Stimulated activated naive CD8-positive, alpha-beta T cell treated with anti-CD3 and anti-CD28 coated beads, Interleukin-15, Interleukin-2, amounts not matched to agents 100 ng/mL and 50 ng/mL, for 24 hours (primary cell): ENCODE results near the gene LAT.
A peak's percentile ranks its signal among the peaks of the same experiment; 100 is the strongest.

ENCODE experiments used
- H3K27ac Mint-ChIP-seq: one replicate; pipeline ENCODE4 v1.8.0; 2021; ENCODE audit warnings: mild to moderate bottlenecking, mixed read lengths
- H3K27me3 Mint-ChIP-seq: one replicate; pipeline ENCODE4 v1.8.0; 2021; ENCODE audit warnings: mixed read lengths
- H3K36me3 Mint-ChIP-seq: one replicate; pipeline ENCODE4 v1.8.0; 2021; ENCODE audit warnings: low read depth, mixed read lengths
- H3K4me1 Mint-ChIP-seq: one replicate; pipeline ENCODE4 v1.8.0; 2021; ENCODE audit warnings: low read depth, mixed read lengths
- H3K4me3 Mint-ChIP-seq: one replicate; pipeline ENCODE4 v1.8.0; 2021; ENCODE audit warnings: mild to moderate bottlenecking, mixed read lengths
- H3K9me3 Mint-ChIP-seq: one replicate; pipeline ENCODE4 v1.8.0; 2021; ENCODE audit warnings: mixed read lengths

The LAT gene

DNA sequence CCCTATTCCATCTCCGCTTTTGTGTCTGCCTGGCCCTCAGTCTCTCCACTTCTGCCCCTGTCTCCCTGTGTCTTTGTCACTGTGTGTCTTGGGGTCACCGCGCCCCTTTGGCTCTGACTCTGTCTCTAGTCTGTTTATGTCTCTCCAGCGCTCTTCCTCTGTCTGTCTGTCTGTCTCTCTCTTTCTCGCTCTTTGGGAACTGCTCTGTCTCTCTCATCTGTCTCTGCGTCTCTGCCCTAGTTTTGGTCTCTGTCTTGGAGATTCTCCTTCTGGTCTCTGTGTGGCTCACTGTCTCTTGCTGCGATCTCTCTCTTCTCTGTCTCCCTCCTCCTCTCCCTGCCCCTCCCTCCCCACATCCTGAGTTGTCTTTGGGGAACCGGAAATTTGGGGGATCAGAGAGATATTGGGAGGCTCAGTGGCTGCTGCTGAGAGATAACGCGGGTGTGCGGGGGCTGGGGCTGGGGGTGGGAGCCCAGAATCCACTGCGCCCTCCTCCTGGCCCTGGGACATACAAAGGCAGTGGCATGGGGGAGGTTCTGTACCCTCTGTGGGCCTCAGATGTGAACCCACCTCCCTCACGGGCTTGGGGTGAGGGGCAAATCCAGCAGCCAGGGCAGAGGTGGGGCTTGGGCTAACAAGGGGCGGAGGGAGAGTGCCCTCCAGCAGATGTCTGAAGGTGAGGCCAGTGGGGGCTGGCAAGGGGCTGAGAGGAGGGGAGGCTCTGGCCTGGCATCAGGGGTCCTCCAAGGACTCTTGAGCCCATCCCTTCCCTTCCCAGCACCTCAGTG is 24.4 kb downstream of the LAT start:
- H3K4me3 Mint-ChIP-seq = peak overlapping the region; percentile 74
- peak overlapping the region; percentile 98 for H3K27ac Mint-ChIP-seq
- no peaks in the 10 kb centered on the region for H3K27me3 Mint-ChIP-seq
- H3K9me3 Mint-ChIP-seq = no peaks in the 10 kb centered on the region
- H3K4me1 Mint-ChIP-seq = peaks cover 77% of the 10 kb centered on the region
- H3K36me3 Mint-ChIP-seq = no peaks in the 10 kb centered on the region

DNA sequence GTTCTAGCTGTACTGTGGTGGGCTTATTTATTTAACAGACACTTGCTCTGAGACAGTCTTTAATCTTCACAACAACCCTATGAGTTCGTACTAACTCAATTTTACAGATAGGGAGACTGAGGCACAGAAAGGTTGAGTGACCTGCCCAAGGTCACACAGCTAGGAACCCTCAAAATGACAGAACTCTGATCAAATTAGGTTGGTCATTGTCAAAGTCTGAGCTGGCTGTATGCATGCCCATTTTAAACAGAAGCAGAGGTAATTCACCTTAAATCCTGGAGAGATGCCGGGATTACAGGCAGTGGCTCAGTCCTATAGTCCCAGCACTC is 24.9 kb downstream of the LAT start:
- Mint-ChIP-seq H3K36me3 (no peaks in the 10 kb centered on the region), H3K27me3 (no peaks in the 10 kb centered on the region), H3K4me1 (peaks cover 76% of the 10 kb centered on the region), H3K27ac (peak overlapping the region; percentile 98), H3K4me3 (no peak overlapping the region), H3K9me3 (no peaks in the 10 kb centered on the region)

DNA sequence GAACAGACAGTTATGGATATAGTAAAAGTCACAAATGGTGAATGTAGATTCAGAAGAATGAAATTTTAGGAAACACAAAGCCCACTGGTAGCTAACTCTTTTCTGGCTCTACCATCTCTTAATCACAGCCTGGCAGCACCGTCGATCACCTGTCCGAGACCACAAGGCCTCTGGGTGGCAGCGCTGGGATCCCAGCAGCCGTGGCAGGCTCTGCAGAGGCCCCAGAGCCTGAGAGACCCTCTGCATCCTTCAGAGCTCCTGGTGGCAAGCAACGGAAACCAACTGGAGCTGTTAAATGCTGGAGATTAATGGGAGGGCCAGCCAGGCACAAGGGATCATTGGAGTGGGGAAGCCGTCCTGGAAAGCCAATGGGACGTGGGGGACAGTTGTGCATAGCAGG is 26.3 kb downstream of the LAT start:
- H3K27ac Mint-ChIP-seq = no peak overlapping the region
- no peak overlapping the region for H3K4me3 Mint-ChIP-seq
- H3K27me3 Mint-ChIP-seq = no peaks in the 10 kb centered on the region
- no peaks in the 10 kb centered on the region for H3K36me3 Mint-ChIP-seq
- H3K9me3 Mint-ChIP-seq = no peaks in the 10 kb centered on the region
- H3K4me1 Mint-ChIP-seq = peaks cover 73% of the 10 kb centered on the region

DNA sequence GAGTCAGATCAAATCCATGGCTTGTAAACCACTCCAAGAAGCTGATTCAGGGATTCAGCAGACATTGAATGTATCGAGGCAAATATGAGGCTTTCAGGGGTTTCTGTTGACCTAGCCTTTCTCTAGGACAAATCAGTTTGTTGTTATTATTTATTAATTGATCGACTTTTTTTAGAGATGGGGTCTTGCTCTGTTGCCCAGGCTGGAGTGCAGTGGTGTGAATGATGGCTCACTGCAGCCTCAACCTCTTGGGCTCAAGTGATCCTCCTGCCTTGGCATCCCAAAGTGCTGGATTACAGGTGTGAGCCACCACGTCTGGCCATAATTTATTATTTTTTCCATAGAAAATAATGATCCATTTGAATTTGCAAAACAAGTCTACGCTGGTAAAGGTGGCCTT is 27.0 kb downstream of the LAT start:
- no peaks in the 10 kb centered on the region for H3K36me3 Mint-ChIP-seq
- no peaks in the 10 kb centered on the region for H3K27me3 Mint-ChIP-seq
- H3K4me3 Mint-ChIP-seq = no peak overlapping the region
- peak overlapping the region; percentile 90 for H3K27ac Mint-ChIP-seq
- peaks cover 67% of the 10 kb centered on the region for H3K4me1 Mint-ChIP-seq
- H3K9me3 Mint-ChIP-seq = no peaks in the 10 kb centered on the region

DNA sequence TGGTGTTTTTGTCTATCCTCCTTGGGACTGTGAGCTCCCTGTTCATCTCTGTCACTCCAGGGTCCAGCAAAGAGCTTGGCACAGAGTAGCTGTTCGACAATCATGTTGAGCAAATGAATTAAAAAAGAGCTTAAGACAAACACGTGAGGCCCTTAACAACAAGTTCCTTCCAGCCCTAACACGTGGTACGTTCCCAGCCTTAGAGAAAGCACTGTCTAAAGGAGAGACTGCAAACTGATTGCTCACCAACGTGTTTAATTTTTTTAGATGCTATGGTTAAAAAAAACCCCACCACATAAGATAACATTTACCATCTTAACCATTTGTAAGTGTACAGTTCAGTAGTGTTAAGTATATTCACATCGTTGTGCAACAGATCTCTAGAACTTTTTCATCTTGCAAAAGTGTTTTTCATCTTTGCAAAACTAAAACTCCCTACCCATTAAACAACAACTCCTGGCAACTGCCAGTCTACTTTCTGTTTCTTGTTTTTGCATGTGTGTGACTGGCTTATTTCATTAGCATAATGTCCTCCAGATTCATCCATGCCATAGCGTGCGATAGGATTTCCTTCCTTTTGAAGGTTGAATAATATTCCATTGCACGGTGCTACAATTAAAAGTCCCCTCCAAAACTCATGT is 28.2 kb downstream of the LAT start:
- H3K9me3 Mint-ChIP-seq = no peaks in the 10 kb centered on the region
- no peaks in the 10 kb centered on the region for H3K36me3 Mint-ChIP-seq
- H3K4me1 Mint-ChIP-seq = peaks cover 59% of the 10 kb centered on the region
- H3K27me3 Mint-ChIP-seq = no peaks in the 10 kb centered on the region
- peak overlapping the region; percentile 90 for H3K27ac Mint-ChIP-seq
- H3K4me3 Mint-ChIP-seq = peak overlapping the region; percentile 12

DNA sequence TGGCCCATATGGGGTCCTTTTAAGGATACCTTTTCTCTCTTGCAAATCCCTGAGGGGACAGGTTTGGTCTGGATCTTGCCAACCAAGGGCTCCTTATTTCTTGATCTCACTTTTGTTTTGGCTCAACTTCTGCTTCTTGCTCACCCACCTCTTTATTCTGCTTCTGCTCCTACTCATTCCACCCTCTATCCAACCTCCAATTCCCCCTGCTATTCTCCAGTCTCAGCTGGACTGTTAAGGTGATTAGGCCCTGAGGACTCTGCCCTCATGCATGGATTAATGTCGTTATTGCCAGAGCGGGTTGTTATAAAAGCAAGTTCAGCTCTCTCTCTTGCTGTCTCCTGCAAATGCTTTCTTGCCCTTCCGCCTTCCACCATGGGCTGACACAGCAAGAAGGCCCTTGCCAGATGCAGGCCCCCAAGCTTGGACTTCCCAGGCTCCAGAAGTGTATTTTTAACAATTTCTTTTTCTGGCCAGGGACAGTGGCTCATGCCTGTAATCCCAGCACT is 29.8 kb downstream of the LAT start:
- Mint-ChIP-seq H3K4me1 (peaks cover 56% of the 10 kb centered on the region), H3K27ac (peak overlapping the region; percentile 23), H3K4me3 (no peak overlapping the region)

DNA sequence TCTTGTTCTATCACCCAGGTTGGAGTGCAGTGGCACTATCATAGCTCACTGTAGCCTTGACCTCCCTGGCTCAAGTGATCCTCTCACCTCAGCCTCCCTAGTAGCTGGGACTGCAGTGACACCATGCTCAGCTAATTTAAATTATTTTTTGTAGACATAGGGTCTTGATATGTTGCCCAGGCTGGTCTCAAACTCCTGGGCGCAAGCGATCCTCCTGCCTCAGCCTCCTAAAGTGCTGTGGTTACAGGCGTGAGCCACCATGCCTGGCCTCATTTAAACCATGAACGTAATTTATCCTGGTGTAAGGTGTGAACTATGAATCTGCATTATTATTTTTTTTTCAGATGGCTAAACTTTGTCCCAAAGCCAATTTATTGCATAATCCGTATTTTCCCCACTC is 37.3 kb downstream of the LAT start:
- H3K27me3 Mint-ChIP-seq = no peaks in the 10 kb centered on the region
- no peaks in the 10 kb centered on the region for H3K9me3 Mint-ChIP-seq
- H3K27ac Mint-ChIP-seq = no peak overlapping the region
- no peaks in the 10 kb centered on the region for H3K36me3 Mint-ChIP-seq
- H3K4me1 Mint-ChIP-seq = peaks cover 82% of the 10 kb centered on the region
- H3K4me3 Mint-ChIP-seq = no peak overlapping the region

More for the DNA sequence above, 29.8 kb downstream of the LAT start:
- no peaks in the 10 kb centered on the region for H3K9me3 Mint-ChIP-seq
- H3K36me3 Mint-ChIP-seq = no peaks in the 10 kb centered on the region
- no peaks in the 10 kb centered on the region for H3K27me3 Mint-ChIP-seq

DNA sequence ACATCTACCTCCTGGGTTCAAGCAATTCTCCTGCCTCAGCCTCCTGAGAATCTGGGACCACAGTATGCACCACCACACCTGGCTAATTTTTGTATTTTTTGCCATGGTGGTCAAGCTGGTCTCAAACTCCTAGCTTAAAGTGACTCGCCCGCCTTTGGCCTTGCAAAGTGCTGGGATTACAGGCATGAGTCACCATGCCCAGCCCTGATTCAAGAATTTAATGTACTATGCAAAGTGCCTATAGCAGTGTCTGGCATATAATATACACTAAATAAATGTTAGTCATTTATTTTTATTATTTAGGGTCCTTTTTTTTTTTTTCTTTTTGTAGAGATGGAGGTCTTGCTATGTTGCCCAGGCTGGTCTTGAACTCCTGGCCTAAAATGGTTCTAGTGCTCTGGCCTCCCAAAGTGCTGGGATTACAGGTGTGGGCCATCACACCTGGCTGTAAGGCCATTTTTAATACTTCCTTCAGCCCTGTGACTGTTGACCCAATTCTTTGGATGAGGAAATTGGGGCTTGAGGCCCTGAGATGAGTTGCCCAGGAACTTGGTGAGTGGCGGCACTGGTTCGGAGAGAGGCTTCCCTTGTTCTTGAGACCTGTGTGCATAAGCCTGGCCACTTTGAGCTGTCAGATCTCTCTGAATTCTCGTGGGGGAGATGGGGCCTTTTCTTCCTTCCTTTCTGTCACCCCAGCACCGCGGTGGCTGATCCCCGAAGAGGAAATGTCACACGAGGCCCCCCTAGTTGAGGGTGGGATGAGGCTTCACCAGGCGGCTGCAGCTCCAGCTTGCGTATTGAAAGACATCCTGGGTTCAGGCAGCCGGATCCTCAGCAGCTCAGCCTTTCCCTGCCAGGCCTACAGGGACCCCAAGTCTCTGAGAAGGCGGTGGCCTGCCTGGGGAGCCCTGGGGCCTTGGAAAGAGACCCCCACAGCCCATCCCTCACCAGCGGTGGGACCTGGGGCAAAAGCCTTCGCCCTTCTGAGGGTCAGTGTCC is 38.7 kb downstream of the LAT start:
- Mint-ChIP-seq H3K36me3 (no peaks in the 10 kb centered on the region), H3K9me3 (no peaks in the 10 kb centered on the region), H3K27ac (peak overlapping the region; percentile 81), H3K4me1 (peaks cover 87% of the 10 kb centered on the region), H3K4me3 (peak overlapping the region; percentile 32), H3K27me3 (no peaks in the 10 kb centered on the region)

DNA sequence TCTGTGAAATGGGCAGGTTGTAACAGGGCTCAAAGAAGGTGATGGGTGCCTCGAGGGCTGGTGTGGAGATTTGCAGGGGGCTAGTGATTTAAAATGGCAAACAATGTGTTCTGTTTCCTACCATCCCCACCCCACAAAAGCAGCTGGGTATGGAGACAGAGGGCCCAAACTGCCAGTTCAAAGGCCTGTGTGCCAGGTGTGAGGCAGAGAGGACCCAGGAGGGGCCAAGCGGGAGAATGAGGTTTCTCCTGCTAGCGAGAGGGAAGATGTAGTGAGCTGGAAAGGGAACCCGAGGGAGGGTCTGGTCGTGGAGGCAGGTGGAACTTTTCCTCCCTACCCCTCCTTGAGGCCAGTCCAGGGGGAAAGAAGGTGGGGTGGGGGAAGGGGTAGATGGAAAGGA is 39.4 kb downstream of the LAT start:
- no peak overlapping the region for H3K4me3 Mint-ChIP-seq
- H3K36me3 Mint-ChIP-seq = no peaks in the 10 kb centered on the region
- no peaks in the 10 kb centered on the region for H3K9me3 Mint-ChIP-seq
- peak overlapping the region; percentile 81 for H3K27ac Mint-ChIP-seq
- H3K4me1 Mint-ChIP-seq = peaks cover 90% of the 10 kb centered on the region
- H3K27me3 Mint-ChIP-seq = no peaks in the 10 kb centered on the region

DNA sequence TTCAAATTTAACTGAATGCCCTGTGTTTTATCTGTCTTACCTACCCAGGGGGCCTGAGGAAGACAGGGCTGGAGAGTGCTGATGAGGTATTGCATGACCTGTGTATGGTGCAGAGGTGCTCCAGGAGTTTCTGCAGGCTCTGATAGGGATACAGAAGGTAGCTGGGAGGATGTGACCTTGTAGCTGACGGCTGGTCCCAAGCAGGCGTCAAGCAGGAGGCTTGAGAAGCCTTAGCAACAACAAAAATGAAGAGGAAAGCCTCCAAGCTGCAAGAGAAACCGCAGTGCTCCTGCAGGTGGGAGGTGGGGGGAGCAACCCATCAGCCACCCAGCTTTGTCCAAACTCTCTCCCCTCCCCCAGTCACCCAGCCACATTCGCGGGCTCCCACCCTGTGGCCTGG is 40.4 kb downstream of the LAT start:
- H3K4me3 Mint-ChIP-seq = peak overlapping the region; percentile 23
- no peaks in the 10 kb centered on the region for H3K36me3 Mint-ChIP-seq
- H3K27me3 Mint-ChIP-seq = no peaks in the 10 kb centered on the region
- no peaks in the 10 kb centered on the region for H3K9me3 Mint-ChIP-seq
- peaks cover 90% of the 10 kb centered on the region for H3K4me1 Mint-ChIP-seq
- H3K27ac Mint-ChIP-seq = peak overlapping the region; percentile 81

DNA sequence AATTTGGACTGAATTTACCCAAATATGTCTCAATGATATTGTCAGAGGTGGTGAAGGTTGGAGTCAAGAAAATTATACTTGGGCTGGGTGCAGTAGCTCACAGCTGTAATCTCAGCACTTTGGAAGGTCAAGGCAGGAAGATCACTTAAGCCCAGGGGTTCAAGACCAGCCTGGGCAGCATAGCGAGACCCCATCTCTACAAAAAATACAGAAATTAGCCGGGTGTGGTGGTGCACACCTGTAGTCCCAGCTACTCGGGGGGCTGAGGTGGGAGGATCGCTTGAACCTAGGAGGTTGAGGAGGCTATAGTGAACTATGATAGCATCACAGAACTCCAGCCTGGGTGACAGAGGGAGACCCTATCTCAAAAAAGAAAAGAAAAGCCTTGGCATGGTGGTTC is 40.9 kb downstream of the LAT start:
- H3K9me3 Mint-ChIP-seq = no peaks in the 10 kb centered on the region
- peak overlapping the region; percentile 81 for H3K27ac Mint-ChIP-seq
- peak overlapping the region; percentile 23 for H3K4me3 Mint-ChIP-seq
- H3K36me3 Mint-ChIP-seq = no peaks in the 10 kb centered on the region
- peaks cover 90% of the 10 kb centered on the region for H3K4me1 Mint-ChIP-seq
- H3K27me3 Mint-ChIP-seq = no peaks in the 10 kb centered on the region

DNA sequence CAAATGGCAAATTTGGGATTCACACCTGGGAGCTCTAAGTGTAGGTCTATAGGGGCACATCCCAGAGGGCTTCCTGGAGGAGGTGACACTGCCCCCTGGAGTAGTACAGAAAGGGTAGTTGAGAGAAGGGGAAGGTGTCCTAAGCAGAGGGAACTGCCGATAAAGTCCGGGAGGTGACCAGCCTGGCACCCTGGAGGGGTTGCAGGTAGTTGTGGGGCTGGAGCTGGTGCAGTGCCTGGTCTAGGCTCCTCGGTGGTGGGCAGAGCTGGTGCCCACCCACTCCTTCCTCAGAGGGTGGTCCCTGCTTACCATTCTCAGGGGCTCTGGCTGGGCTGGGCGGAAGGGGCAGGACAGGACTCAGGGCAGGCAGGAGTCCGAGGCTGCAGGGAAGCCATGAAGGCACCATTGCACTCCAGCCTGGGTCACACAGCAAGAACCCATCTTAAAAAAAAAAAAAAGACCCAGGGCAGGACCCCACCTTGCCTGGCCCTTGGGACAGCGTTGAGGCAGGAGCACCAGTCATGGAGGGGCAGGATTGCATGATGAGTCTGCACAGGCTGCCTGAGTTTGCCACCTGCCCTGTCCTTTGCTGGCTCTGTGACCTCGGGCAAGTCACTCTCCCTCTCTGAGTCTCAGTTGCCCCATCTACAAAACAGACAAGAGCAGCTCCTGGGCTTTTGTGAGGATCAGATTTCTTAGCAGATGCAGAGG is 43.8 kb downstream of the LAT start:
- Mint-ChIP-seq H3K4me1 (peaks cover 63% of the 10 kb centered on the region), H3K27me3 (no peaks in the 10 kb centered on the region), H3K27ac (peak overlapping the region; percentile 84), H3K36me3 (no peaks in the 10 kb centered on the region), H3K9me3 (no peaks in the 10 kb centered on the region), H3K4me3 (peak overlapping the region; percentile 45)

DNA sequence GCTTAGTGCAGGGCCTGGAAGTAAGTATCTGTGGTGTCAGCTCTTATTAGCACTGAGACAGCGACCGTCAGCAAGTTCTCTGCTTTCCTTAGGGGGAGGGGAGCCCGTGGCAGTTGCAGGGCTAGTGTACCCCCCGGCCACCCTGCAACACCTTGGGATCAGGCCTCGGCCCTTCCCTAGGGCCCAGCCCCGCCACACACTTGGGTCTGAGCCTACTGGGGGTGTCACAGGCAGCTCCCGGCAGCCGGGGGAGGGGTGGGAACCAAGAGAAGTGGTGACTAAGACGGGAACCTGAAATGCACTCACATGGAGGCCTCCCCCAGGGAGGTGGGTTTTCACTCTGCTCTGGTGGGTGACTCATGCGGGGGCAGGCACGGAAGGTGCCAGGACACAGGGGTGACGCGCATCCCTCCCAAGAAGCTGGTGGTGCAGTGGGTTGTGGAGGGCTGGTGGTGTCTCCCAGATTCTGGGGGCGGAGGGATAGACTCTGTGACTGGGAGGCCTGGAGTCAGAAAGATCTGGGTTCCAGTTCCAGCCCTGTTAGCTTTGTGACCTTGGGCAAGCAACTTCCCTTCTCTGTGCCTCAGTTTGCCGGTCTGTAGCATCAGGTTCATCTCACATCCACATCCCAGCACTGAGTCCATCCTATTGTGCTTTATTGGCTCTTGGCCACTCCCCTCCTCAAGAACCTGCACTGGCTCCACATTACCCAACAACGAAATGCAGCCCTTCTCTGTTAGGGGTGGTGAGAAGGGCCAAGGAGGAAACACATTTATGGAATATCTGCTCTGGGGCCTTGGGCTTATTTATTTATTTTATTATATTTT is 44.5 kb downstream of the LAT start:
- Mint-ChIP-seq H3K36me3 (no peaks in the 10 kb centered on the region), H3K27me3 (no peaks in the 10 kb centered on the region), H3K4me1 (peaks cover 55% of the 10 kb centered on the region), H3K9me3 (no peaks in the 10 kb centered on the region), H3K27ac (peak overlapping the region; percentile 84), H3K4me3 (peak overlapping the region; percentile 23)
